Measurements from ENCODE around the gene ZIC5.
A peak's percentile ranks its signal among the peaks of the same experiment; 100 is the strongest.

ZIC5 gene

GRCh38 chr13:99982036-99982730 is 10.6 kb upstream of the ZIC5 start:
- no peak for DNase-seq (ENCODE audit: low read depth)
- peak overlapping the region; percentile 67 for H3K4me3 ChIP-seq (ENCODE audit: low read depth, low read length)
- TF ChIP-seq CTCF (IDR thresholded peaks at IDR 0.05; ENCODE audit: control insufficient read depth, extremely low read depth, insufficient read depth), result no peak

- DNase-seq (ENCODE audit: low read depth), result no peak
- no peak for TF ChIP-seq CTCF (IDR thresholded peaks at IDR 0.05; ENCODE audit: control insufficient read depth, extremely low read depth, insufficient read depth)
- peak within 1 kb of the TSS; percentile 67 for H3K4me3 ChIP-seq (ENCODE audit: low read depth, low read length)
Measured at GRCh38 chr13:99981735-99982035, 10.1 kb upstream of the ZIC5 start, which contains the start of gene ZIC2. Gene ZIC2 (plus strand): TSS chr13:99981784. CDS start chr13:99982065, 281 bp downstream.

- peak overlapping the region; percentile 67 for H3K4me3 ChIP-seq (ENCODE audit: low read depth, low read length)
- DNase-seq (ENCODE audit: low read depth), result no peak
- TF ChIP-seq CTCF (IDR thresholded peaks at IDR 0.05; ENCODE audit: control insufficient read depth, extremely low read depth, insufficient read depth), result 0 out of 2 replicates have a peak, but pooled peaks have one; percentile 7
Measured at GRCh38 chr13:99980824-99981734, 9.5 kb upstream of the ZIC5 start.

- TF ChIP-seq CTCF (IDR thresholded peaks at IDR 0.05; ENCODE audit: control insufficient read depth, extremely low read depth, insufficient read depth), result peak; percentile 32
- DNase-seq (ENCODE audit: low read depth), result no peak
- H3K4me3 ChIP-seq (ENCODE audit: low read depth, low read length), result peak overlapping the region; percentile 67
Measured at GRCh38 chr13:99980201-99980823, 8.7 kb upstream of the ZIC5 start.

GRCh38 chr13:99979453-99980200 is 8.1 kb upstream of the ZIC5 start:
- peak overlapping the region; percentile 48 for H3K4me3 ChIP-seq (ENCODE audit: low read depth, low read length)
- DNase-seq (ENCODE audit: low read depth), result no peak
- no peak for TF ChIP-seq CTCF (IDR thresholded peaks at IDR 0.05; ENCODE audit: control insufficient read depth, extremely low read depth, insufficient read depth)

- no peak for DNase-seq (ENCODE audit: low read depth)
- no peak overlapping the region for H3K4me3 ChIP-seq (ENCODE audit: low read depth, low read length)
- no peak for TF ChIP-seq CTCF (IDR thresholded peaks at IDR 0.05; ENCODE audit: control insufficient read depth, extremely low read depth, insufficient read depth)
Measured at GRCh38 chr13:99978799-99979452, 7.4 kb upstream of the ZIC5 start.
